Measurements from ENCODE around the gene IGFBP4.
A peak's percentile ranks its signal among the peaks of the same experiment; 100 is the strongest.

- TF ChIP-seq, protein P1, sequence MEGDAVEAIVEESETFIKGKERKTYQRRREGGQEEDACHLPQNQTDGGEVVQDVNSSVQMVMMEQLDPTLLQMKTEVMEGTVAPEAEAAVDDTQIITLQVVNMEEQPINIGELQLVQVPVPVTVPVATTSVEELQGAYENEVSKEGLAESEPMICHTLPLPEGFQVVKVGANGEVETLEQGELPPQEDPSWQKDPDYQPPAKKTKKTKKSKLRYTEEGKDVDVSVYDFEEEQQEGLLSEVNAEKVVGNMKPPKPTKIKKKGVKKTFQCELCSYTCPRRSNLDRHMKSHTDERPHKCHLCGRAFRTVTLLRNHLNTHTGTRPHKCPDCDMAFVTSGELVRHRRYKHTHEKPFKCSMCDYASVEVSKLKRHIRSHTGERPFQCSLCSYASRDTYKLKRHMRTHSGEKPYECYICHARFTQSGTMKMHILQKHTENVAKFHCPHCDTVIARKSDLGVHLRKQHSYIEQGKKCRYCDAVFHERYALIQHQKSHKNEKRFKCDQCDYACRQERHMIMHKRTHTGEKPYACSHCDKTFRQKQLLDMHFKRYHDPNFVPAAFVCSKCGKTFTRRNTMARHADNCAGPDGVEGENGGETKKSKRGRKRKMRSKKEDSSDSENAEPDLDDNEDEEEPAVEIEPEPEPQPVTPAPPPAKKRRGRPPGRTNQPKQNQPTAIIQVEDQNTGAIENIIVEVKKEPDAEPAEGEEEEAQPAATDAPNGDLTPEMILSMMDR (IDR thresholded peaks at IDR 0.05): peak in 2 of 6 experiments; percentile 1 to 38
- TF ChIP-seq POLR2A (IDR thresholded peaks at IDR 0.05): peak in 1 of 2 donors; percentile 93
Measured at GRCh38 chr17:40499551-40500189, 56.4 kb downstream of the IGFBP4 start.

All from thyroid gland (tissue), 4 donors.